OCI-LY3 (cell line): ENCODE measurements around the gene ATP8B4.

Experiments
- H2AFZ ChIP-seq: fragments of 200-600, 300-600 bp; shearing (Covaris generic); 2 replicates; pipeline ENCODE4 v1.6.0; 2014; ENCODE audit warnings: antibody characterized with exemption, low read depth, low read length
- H3K27ac ChIP-seq: fragments of 200-600, 300-600 bp; sonication (generic); 2 replicates; pipeline ENCODE4 v1.5.1; 2014; ENCODE audit warnings: mild to moderate bottlenecking, low read length, moderate library complexity, mixed read lengths
- H3K27me3 ChIP-seq: fragments of 200-600, 300-600 bp; sonication (generic); 2 replicates; pipeline ENCODE4 v1.6.1; 2014; ENCODE audit warnings: low read depth, low read length, mixed read lengths
- H3K36me3 ChIP-seq: fragments of 200-600, 300-600 bp; sonication (generic); replicated peaks from 2 replicates; pipeline ENCODE3; 2014; ENCODE audit warnings: low read depth, low read length, mixed read lengths
- H3K4me1 ChIP-seq: fragments of 300-600, 200-600 bp; sonication (generic); 2 replicates; pipeline ENCODE4 v1.6.1; 2014; ENCODE audit warnings: low read length, mixed read lengths
- H3K4me2 ChIP-seq: fragments of 200-600, 300-600 bp; sonication (generic); 2 replicates; pipeline ENCODE4 v1.6.1; 2014; ENCODE audit warnings: low read length, mixed read lengths
- H3K4me3 ChIP-seq: fragments of 300-600, 200-600 bp; sonication (generic); 2 replicates; pipeline ENCODE4 v1.5.1; 2014; ENCODE audit warnings: antibody characterized with exemption, mild to moderate bottlenecking, low read length, moderate library complexity
- H3K79me2 ChIP-seq: fragments of 300-600, 200-600 bp; shearing (Covaris generic); 2 replicates; pipeline ENCODE4 v1.6.1; 2014; ENCODE audit warnings: mild to moderate bottlenecking, low read length, mixed read lengths
- H3K9ac ChIP-seq: fragments of 300-600, 200-600 bp; shearing (Covaris generic); 2 replicates; pipeline ENCODE4 v1.6.0; 2014; ENCODE audit warnings: mild to moderate bottlenecking, low read length, moderate library complexity
- H3K9me3 ChIP-seq: fragments of 200-600, 300-600 bp; shearing (Covaris generic); 2 replicates; pipeline ENCODE4 v1.6.1; 2014; ENCODE audit warnings: low read length, mixed read lengths; ENCODE audit not compliant: insufficient read depth
- H4K20me1 ChIP-seq: fragments of 200-600, 300-600 bp; sonication (generic); 2 replicates; pipeline ENCODE4 v1.6.1; 2016; ENCODE audit warnings: low read length, mixed read lengths; ENCODE audit not compliant: insufficient read depth
- CTCF ChIP-seq: fragments of 200-600, 300-600 bp; sonication (generic); IDR thresholded peaks from 2 replicates; pipeline ENCODE4 v1.5.1; 2014; ENCODE audit warnings: antibody characterized with exemption, low read length, low read depth
- EZH2phosphoT487 ChIP-seq: fragments of 200-600 bp; shearing (Covaris generic); IDR thresholded peaks from 2 replicates; pipeline ENCODE4 v1.6.1; 2018; ENCODE audit warnings: antibody characterized with exemption, mixed run types, low read depth

ATP8B4 gene

GRCh38 chr15:50109076-50109987, 9.7 kb downstream of the ATP8B4 start:
- no peak overlapping the region for H3K4me3 ChIP-seq
- peaks cover 3% of the 10 kb centered on the region; the same call in 1 of the 2 replicates for H3K27me3 ChIP-seq
- TF ChIP-seq CTCF: no peak
- no peak for TF ChIP-seq EZH2phosphoT487
- H3K79me2 ChIP-seq: no peaks in the 10 kb centered on the region
- H3K4me2 ChIP-seq: no peak overlapping the region
- H2AFZ ChIP-seq: no peak overlapping the region
- H3K36me3 ChIP-seq: no peaks in the 10 kb centered on the region
- no peaks in the 10 kb centered on the region for H4K20me1 ChIP-seq
- H3K4me1 ChIP-seq: peaks cover 34% of the 10 kb centered on the region
- H3K27ac ChIP-seq: no peak overlapping the region
- no peak overlapping the region for H3K9ac ChIP-seq
- H3K9me3 ChIP-seq: no peaks in the 10 kb centered on the region

- H3K4me2 ChIP-seq: no peak overlapping the region
- H3K27ac ChIP-seq: no peak overlapping the region
- no peak overlapping the region for H2AFZ ChIP-seq
Observed at GRCh38 chr15:50108461-50108860, 10.6 kb downstream of the ATP8B4 start.

GRCh38 chr15:50107591-50108408, 11.2 kb downstream of the ATP8B4 start:
- H3K9me3 ChIP-seq: no peaks in the 10 kb centered on the region
- H3K4me1 ChIP-seq: peaks cover 20% of the 10 kb centered on the region
- peaks cover 3% of the 10 kb centered on the region; the same call in 1 of the 2 replicates for H3K27me3 ChIP-seq
- H3K36me3 ChIP-seq: no peaks in the 10 kb centered on the region
- H3K27ac ChIP-seq: peak overlapping the region; percentile 24; the same call in 1 of the 2 replicates
- H2AFZ ChIP-seq: no peak overlapping the region
- no peak overlapping the region for H3K9ac ChIP-seq
- no peak overlapping the region for H3K4me3 ChIP-seq
- no peaks in the 10 kb centered on the region for H4K20me1 ChIP-seq
- TF ChIP-seq CTCF: no peak
- TF ChIP-seq EZH2phosphoT487: no peak
- H3K4me2 ChIP-seq: peak overlapping the region; percentile 40
- H3K79me2 ChIP-seq: no peaks in the 10 kb centered on the region

More at GRCh38 chr15:50108461-50108860, 10.6 kb downstream of the ATP8B4 start:
- H3K79me2 ChIP-seq: no peaks in the 10 kb centered on the region
- peaks cover 27% of the 10 kb centered on the region for H3K4me1 ChIP-seq
- no peak overlapping the region for H3K4me3 ChIP-seq
- no peaks in the 10 kb centered on the region for H4K20me1 ChIP-seq
- TF ChIP-seq EZH2phosphoT487 (no peak), CTCF (no peak)
- H3K36me3 ChIP-seq: no peaks in the 10 kb centered on the region
- no peak overlapping the region for H3K9ac ChIP-seq
- H3K9me3 ChIP-seq: no peaks in the 10 kb centered on the region
- peaks cover 3% of the 10 kb centered on the region; the same call in 1 of the 2 replicates for H3K27me3 ChIP-seq

- Histone ChIP-seq H3K36me3 (no peaks in the 10 kb centered on the region), H3K27me3 (peaks cover 3% of the 10 kb centered on the region; the same call in 1 of the 2 replicates), H3K79me2 (no peaks in the 10 kb centered on the region), H3K4me2 (peak overlapping the region; percentile 40), H4K20me1 (no peaks in the 10 kb centered on the region), H3K4me3 (no peak overlapping the region), H3K9ac (no peak overlapping the region), H2AFZ (no peak overlapping the region), H3K4me1 (peaks cover 18% of the 10 kb centered on the region), H3K9me3 (no peaks in the 10 kb centered on the region), H3K27ac (0 out of 2 replicates have a peak overlapping the region, but pooled peaks have one; percentile 24)
- TF ChIP-seq CTCF (no peak), EZH2phosphoT487 (no peak)
Observed at GRCh38 chr15:50107157-50107556, 11.9 kb downstream of the ATP8B4 start.
